Urothelium cell line (cell line): Measurements from ENCODE around the gene EPS8.
A peak's percentile ranks its signal among the peaks of the same experiment; 100 is the strongest.

ENCODE experiments used
- DNase-seq: peaks from one replicate; pipeline ENCODE4 v3.0.0; 2011; ENCODE audit warnings: low spot score, mixed read lengths
- FAIRE-seq: peaks from 2 replicates; lab custom pipeline; 2011; peaks lifted over from hg19 to GRCh38; lab: Jason Lieb, UNC

EPS8 gene

DNA sequence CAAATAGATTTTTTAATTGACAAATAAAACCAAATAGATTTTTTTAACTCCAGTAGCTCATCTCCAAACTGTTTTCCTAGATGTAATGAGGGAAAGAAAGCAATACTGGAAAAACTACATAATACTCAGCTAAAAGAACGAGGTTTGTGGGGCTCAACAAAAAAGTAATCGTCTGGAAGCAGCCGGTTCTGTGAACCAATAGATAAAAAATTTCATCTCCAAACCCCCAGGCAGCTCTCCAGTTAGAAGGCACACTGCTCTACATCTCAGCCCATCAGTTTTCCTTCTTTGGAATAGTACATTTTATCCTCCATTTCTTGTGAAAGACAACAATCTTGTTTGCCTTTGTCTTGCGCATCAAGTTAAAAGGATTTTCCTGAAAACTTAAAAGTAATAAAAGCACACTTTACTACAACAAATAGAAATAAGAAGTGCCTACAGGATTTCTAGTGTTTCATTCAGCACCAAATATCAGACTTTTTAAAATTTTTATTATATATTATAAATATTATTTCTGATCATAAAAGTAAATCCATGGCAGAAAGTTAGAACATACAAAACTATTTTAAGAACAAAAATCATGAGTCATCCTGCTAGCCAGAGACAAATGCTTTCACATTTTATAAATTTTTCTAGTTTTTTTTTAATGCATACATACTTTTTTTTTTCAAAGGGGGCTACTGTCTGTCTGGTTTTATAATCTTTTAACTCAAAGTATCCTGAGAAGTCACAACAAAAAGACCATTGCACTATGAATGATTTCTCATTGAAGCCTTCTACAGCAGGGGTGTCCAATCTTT, 67.7 kb downstream of the EPS8 start:
- FAIRE-seq (no peak), DNase-seq (no peak)

DNA sequence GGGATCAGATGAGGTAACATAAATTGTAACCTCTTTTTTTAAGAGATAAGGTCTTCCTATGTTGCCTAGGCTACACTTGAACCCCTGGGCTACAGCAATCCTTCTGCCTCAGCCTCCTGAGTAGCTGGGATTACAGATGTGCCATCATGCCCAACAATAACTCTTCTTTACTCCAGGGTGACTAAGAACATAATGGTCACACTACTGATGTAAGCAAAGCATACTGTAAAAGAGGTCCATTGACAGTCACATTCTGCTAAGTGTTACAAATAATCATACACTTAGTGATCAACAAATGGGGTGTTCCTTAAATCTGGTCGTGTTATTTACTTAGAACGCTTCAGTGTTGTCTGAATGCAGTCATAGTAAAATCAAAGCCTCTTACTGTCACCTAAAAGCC, 68.9 kb downstream of the EPS8 start:
- DNase-seq (no peak), FAIRE-seq (no peak)

DNA sequence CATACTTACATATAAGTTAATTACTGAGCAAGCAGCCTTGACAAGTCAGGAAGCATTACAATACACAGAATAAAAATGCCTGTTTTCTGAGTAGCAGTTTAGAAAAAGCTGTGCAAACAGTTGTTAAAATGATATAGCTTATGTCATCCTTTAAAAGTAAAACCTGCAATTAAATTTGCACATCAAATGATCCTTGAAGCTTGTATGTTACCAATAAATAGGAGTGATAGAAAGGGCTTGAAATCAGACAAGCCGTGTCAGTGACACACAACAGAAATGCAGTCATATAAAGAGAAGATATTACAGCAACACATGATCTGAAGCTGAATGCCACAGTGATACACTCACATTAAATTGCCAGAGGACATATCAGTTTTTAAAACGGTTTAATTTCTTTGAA, 70.0 kb downstream of the EPS8 start:
- DNase-seq (no peak), FAIRE-seq (no peak)

- FAIRE-seq (no peak), DNase-seq (no peak)
Measured at GRCh38 chr12:15717940-15718567, 71.1 kb downstream of the EPS8 start.

DNA sequence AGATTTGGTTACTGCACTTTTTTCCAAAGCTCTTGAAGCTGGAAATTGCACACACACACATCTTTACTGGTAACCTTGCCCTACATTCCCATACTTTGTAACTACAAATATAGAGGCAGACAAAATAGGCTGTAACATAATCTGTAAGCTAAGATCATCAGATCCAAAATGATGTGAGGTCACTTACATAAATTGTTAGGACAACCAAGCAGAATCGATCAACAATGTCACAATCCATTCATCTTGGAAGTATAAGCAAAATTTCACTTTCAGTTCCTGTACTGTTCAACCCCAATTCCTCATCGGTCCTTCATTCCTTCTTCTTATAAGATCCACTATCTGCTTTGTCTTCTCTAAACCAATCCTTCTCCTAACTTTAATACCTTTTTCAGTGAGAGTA, 72.6 kb downstream of the EPS8 start:
- DNase-seq (no peak), FAIRE-seq (no peak)

GRCh38 chr12:15714256-15714655, 74.9 kb downstream of the EPS8 start:
- DNase-seq (no peak), FAIRE-seq (no peak)

GRCh38 chr12:15712823-15713660, 76.1 kb downstream of the EPS8 start:
- no peak for FAIRE-seq
- no peak for DNase-seq

DNA sequence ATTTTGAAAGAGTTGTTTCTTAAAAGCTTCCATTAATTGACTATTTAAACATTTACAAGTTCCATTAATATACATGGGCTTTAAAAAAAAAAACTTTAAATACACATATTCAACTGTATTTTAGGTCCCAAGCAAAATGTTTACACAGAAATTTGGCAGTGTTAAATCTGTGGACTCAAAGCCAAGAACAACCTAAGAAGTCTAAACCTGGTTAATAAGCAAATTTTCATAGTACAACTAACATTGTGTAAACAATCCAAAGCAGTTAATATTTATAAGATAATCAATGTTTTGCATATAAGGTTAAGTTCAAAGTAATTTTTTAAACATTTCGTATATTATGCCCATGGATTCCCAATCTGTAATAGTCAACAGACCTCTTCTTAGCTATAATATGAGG, 77.0 kb downstream of the EPS8 start:
- DNase-seq: no peak
- FAIRE-seq: no peak

- DNase-seq: no peak
- no peak for FAIRE-seq
Measured at GRCh38 chr12:15710860-15711510, 78.2 kb downstream of the EPS8 start.

DNA sequence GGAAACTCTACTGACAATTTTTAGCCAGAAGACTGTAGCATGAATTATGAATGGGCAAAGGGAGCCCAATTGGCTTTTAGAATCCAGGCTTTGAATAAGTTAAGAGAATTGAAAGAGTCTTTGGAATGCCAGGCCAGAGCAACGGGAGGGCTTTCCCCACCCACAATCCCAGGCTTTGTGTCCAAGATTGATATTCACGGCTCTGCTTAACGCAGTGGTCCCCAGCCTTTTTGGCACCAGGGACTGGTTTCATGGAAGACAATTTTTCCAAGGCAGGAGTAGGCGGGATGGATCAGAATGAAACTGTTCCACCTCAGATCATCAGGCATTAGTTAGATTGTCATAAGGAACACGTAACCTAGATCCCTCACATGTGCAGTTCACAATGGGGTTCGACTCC, 79.6 kb downstream of the EPS8 start:
- DNase-seq (no peak), FAIRE-seq (no peak)

DNA sequence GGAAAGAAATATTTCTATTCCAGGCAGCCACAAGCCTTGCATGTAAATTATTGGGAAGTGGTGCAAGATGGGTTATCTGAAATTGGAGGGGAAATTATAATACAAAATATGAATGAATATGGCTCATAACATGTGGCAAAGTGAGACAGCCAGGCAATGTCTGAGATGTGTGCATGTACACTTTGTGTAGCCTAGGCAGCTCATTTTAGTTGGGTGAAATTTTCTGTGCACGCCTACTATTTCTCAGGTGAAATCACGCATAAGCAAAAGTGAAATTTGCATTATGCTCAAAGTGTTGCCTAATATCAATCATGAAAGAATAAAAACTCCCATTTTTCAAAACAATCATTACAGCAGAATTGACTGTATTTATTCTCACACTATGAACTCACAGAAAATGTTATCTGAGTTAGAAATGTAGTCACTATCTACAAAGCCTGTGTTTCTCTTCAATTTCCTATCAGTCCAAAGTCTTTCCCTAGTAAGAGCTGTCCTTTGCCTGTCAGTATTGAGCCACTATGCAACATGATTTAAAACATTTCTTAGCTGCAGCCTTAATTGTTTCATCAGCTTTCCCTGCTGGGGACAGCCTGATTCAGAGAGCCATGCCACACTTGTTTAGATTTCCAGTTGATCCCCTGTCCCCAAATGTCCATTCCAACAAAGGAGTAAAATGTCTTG, 80.7 kb downstream of the EPS8 start:
- FAIRE-seq: no peak
- no peak for DNase-seq

DNA sequence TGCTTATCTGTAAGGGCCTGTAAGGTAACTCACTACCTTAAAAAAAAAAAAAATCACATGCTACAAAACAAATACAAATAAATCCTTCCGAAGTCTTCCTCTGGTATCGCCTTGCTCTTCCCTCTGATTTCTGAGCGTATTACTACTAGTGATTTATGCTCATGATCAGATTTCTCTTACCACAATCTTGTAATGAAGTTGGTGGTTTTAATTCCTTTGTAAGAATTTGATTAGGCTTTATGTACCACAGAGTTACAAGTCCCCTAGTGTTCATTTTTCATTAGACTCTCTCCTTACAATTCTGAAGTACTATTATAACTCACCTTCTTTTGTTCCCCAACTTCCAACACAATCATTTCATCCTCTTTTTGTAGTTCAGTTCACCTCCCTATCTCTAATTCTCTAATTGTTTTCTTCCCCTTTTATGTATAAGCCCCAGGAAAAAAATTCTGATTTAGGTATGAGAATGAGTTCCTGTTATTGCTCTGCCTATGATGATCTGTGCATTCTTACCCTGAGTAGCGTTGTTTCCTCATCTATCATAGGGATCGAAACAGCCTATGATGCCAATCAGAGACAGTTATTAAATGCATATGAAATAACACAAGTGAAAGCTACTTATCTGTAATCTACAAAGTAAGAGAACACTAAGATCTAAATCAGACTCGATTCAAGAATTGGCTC, 81.5 kb downstream of the EPS8 start:
- DNase-seq (no peak), FAIRE-seq (no peak)

DNA sequence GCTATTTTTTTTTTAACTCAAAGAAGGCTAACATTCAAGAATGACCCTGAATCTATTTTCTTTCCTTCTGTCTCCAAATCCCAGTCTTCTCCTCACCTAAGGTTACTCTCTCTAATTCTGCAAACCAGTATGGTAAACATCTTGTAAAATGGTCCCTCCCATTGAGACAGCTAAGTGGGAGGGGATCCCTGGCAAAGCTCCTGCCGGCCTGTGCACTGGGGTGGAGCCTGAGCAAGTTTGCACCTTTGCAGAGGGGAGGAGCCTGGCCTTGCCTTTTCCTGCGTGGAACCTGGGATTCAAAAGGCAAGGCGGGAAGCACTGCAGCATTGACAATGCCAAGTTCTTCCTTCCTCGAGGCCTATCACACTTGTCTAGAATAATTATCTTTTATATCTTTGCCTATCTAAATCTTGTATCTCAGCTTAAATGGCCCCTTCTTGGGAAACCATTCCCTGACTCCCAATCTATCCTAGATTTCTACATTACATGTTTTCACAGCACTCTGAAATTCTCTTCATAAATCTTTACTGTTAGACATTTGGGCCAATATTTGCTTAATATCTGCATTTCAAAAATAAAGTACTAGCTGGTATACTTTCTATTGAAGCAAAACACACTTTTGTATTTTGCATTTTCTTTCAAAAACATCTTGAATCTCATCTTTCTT, 83.0 kb downstream of the EPS8 start:
- FAIRE-seq: no peak
- no peak for DNase-seq

- FAIRE-seq: no peak
- no peak for DNase-seq
Measured at GRCh38 chr12:15705606-15706005, 83.6 kb downstream of the EPS8 start.

DNA sequence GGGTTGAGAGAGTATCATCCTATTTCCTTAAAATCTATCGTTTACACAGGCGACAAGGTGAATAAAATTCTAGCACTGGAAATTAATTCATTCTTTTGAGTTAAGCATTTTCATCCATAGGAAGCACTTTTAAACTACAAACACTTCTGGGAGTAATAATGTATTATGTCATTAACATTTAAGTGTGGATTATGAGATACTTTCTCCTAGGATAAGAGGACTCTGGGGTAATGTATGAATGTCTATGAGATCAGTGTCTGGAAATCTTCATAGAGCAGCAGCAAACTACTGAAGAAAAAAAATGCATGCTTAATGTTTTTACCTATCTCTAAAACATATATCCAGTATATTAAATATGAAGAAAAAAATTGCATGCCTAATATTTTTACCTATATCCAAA, 86.9 kb downstream of the EPS8 start:
- FAIRE-seq: no peak
- no peak for DNase-seq

DNA sequence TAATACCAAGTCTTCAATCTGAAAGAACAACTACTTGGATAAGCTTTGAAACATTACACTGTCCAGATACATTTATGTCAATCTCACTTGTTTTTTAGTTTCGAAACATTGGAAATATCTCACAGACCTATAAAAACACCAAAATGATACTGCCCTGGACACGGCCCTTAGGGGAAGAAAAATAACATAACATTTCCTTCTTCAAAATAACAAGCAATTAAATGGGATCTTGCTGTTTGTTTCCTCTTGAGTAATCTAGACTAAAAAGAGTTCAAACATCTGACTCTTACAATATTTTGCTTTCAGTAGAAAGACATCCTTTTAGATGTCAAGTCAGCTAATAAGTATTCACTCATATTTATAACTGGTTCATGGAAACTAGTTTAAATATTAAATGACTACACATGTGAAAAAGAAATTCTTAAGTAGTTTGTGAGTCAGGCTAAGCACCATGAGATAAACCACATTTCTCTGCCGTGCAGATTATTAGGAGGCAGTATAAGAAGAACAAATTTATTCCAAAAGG, 87.5 kb downstream of the EPS8 start:
- DNase-seq (no peak), FAIRE-seq (no peak)

- FAIRE-seq (no peak), DNase-seq (no peak)
Measured at GRCh38 chr12:15701206-15701605, 88.0 kb downstream of the EPS8 start.

- DNase-seq (peak; percentile 60), FAIRE-seq (no peak)
Measured at GRCh38 chr12:15700595-15700994, 88.6 kb downstream of the EPS8 start.

- FAIRE-seq: peak; percentile 74
Measured at GRCh38 chr12:15699886-15700285, 89.3 kb downstream of the EPS8 start.

More at GRCh38 chr12:15699886-15700285, 89.3 kb downstream of the EPS8 start:
- DNase-seq: no peak
